Liver (tissue), 3 donors: Measurements from ENCODE around the gene CTDSPL2.

Experiments used
- EGR1 ChIP-seq, 2 donors: IDR thresholded peaks; 2 replicates each; pipeline ENCODE4 v1.6.1; 2016 to 2018; ENCODE audit warnings: antibody characterized with exemption in 2 of 2, low read depth in 2 of 2
- FOXA1 ChIP-seq: IDR thresholded peaks from 2 replicates; pipeline ENCODE4 v1.6.1; 2016; ENCODE audit warnings: antibody characterized with exemption
- FOXA2 ChIP-seq: IDR thresholded peaks from 2 replicates; pipeline ENCODE4 v1.6.1; 2016; ENCODE audit warnings: antibody characterized with exemption
- GABPA ChIP-seq, 2 donors: IDR thresholded peaks in 1 of 2; conservative IDR thresholded peaks in 1 of 2; 2 replicates each; pipeline ENCODE4 v1.6.1; 2016; ENCODE audit warnings: antibody characterized with exemption in 2 of 2, mild to moderate bottlenecking in 1 of 2, moderate library complexity in 1 of 2
- HNF4A ChIP-seq, 2 donors: conservative IDR thresholded peaks; 2 replicates each; pipeline ENCODE4 v1.6.1; 2016; ENCODE audit warnings: antibody characterized with exemption in 2 of 2, mild to moderate bottlenecking in 2 of 2
- JUND ChIP-seq, 2 donors: IDR thresholded peaks; 2 replicates each; pipeline ENCODE4 v1.6.1; 2016; ENCODE audit warnings: antibody characterized with exemption in 2 of 2
- RAD21 ChIP-seq, 2 donors: IDR thresholded peaks; 2 replicates each; pipeline ENCODE4 v1.6.1; 2016; ENCODE audit warnings: antibody characterized with exemption in 2 of 2, mild to moderate bottlenecking in 2 of 2
- SP1 ChIP-seq: IDR thresholded peaks from 2 replicates; pipeline ENCODE4 v1.6.1; 2018; ENCODE audit warnings: antibody characterized with exemption, mild to moderate bottlenecking
- TAF1 ChIP-seq: conservative IDR thresholded peaks from 2 replicates; pipeline ENCODE4 v1.6.1; 2016; ENCODE audit warnings: antibody characterized with exemption, mild to moderate bottlenecking
- TF ChIP-seq, protein P1 (sequence below): fragments of 150-350 bp; IDR thresholded peaks from 2 replicates; pipeline ENCODE4 v1.5.1; 2017; ENCODE audit warnings: improper control_type of control experiment, low read depth, low read length; ENCODE audit not compliant: missing input control
- TF ChIP-seq, protein P2 (sequence below): IDR thresholded peaks from 2 replicates; pipeline ENCODE4 v1.6.1; 2016; ENCODE audit warnings: antibody characterized with exemption
- TF ChIP-seq, protein P3 (sequence below): IDR thresholded peaks from 2 replicates; pipeline ENCODE4 v1.6.1; 2016; ENCODE audit warnings: antibody characterized with exemption, mild to moderate bottlenecking
- TF ChIP-seq, protein P4 (sequence below): IDR thresholded peaks from 2 replicates; pipeline ENCODE4 v1.6.1; 2016; ENCODE audit warnings: antibody characterized with exemption
- donor health status: healthy.
- donor health status: healthy.

DNA sequence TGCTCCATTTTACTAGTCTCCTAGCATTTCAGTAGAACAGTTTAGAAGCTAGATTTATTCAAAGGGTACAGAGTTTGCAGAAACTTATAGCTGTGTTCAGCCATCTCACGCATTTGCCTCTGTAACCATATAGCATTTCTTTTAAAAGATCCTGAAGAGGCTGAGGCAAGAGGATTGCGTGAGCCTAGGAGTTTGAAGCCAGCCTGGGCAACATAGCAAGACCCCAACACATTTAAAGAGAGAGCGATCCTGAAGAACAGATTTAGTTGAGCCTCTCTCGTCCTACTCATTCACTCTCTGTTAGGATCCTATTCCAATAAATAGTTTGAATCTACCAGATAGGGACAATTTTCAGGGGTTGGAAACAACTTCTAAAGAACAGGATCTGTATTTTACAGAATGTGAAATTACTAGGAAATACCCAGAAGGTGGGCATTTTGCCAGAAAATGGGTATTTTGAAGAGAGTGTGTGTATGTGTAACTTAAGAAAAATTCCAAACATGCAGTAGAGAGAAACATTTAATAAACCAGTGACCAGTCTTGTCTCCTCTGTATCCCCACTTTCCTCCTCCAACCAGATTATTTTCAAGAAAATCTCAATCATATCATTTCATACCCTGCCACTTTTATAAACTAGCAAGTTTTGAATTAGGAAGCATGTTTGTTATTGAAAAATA, 114.0 kb downstream of the CTDSPL2 start:
- TF ChIP-seq TAF1 (no peak), RAD21 (IDR thresholded peaks at IDR 0.05) (no peak), GABPA (IDR thresholded peaks at IDR 0.05 in 1 of 2, conservative IDR thresholded peaks at IDR 0.05 in 1 of 2) (no peak), JUND (IDR thresholded peaks at IDR 0.05) (no peak), EGR1 (IDR thresholded peaks at IDR 0.05; ENCODE audit: low read depth in 2 of 2) (no peak), HNF4A (conservative IDR thresholded peaks at IDR 0.05) (no peak), SP1 (no peak), FOXA1 (no peak), FOXA2 (no peak)
- TF ChIP-seq, protein P1, sequence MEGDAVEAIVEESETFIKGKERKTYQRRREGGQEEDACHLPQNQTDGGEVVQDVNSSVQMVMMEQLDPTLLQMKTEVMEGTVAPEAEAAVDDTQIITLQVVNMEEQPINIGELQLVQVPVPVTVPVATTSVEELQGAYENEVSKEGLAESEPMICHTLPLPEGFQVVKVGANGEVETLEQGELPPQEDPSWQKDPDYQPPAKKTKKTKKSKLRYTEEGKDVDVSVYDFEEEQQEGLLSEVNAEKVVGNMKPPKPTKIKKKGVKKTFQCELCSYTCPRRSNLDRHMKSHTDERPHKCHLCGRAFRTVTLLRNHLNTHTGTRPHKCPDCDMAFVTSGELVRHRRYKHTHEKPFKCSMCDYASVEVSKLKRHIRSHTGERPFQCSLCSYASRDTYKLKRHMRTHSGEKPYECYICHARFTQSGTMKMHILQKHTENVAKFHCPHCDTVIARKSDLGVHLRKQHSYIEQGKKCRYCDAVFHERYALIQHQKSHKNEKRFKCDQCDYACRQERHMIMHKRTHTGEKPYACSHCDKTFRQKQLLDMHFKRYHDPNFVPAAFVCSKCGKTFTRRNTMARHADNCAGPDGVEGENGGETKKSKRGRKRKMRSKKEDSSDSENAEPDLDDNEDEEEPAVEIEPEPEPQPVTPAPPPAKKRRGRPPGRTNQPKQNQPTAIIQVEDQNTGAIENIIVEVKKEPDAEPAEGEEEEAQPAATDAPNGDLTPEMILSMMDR = no peak
- TF ChIP-seq, protein P2, sequence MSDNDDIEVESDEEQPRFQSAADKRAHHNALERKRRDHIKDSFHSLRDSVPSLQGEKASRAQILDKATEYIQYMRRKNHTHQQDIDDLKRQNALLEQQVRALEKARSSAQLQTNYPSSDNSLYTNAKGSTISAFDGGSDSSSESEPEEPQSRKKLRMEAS = no peak
- TF ChIP-seq, protein P3, sequence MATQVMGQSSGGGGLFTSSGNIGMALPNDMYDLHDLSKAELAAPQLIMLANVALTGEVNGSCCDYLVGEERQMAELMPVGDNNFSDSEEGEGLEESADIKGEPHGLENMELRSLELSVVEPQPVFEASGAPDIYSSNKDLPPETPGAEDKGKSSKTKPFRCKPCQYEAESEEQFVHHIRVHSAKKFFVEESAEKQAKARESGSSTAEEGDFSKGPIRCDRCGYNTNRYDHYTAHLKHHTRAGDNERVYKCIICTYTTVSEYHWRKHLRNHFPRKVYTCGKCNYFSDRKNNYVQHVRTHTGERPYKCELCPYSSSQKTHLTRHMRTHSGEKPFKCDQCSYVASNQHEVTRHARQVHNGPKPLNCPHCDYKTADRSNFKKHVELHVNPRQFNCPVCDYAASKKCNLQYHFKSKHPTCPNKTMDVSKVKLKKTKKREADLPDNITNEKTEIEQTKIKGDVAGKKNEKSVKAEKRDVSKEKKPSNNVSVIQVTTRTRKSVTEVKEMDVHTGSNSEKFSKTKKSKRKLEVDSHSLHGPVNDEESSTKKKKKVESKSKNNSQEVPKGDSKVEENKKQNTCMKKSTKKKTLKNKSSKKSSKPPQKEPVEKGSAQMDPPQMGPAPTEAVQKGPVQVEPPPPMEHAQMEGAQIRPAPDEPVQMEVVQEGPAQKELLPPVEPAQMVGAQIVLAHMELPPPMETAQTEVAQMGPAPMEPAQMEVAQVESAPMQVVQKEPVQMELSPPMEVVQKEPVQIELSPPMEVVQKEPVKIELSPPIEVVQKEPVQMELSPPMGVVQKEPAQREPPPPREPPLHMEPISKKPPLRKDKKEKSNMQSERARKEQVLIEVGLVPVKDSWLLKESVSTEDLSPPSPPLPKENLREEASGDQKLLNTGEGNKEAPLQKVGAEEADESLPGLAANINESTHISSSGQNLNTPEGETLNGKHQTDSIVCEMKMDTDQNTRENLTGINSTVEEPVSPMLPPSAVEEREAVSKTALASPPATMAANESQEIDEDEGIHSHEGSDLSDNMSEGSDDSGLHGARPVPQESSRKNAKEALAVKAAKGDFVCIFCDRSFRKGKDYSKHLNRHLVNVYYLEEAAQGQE = no peak
- TF ChIP-seq, protein P4, sequence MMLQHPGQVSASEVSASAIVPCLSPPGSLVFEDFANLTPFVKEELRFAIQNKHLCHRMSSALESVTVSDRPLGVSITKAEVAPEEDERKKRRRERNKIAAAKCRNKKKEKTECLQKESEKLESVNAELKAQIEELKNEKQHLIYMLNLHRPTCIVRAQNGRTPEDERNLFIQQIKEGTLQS = no peak
